ENCODE data around the gene CSF3R. TPM values are rescaled to one million over a fixed set of nuclear protein-coding genes. Genes with fewer than 3 reads are reported as not detected.

Gene CSF3R
- total and polyA plus RNA-seq, 9 of the 15 experiments (the other 6 are each of a cell fraction or from before 2014, with no cell fraction given), result 0.21 to 0.86 (median 0.40) TPM; not detected in 1

GRCh38 chr1:36463803-36464604 is 18.7 kb downstream of the CSF3R start, which contains the start of gene MRPS15 (continued):
- no peak for TF ChIP-seq HSF4 (CRISPR knock-in tag; IDR thresholded peaks at IDR 0.05; ENCODE audit: borderline replicate concordance)
- no peak for TF ChIP-seq ZNF764 (CRISPR knock-in tag; IDR thresholded peaks at IDR 0.05; ENCODE audit: low read depth)
- TF ChIP-seq ARHGAP35 (IDR thresholded peaks at IDR 0.05; ENCODE audit: partially characterized antibody), result peak; percentile 82
- TF ChIP-seq MTA1 (IDR thresholded peaks at IDR 0.05; ENCODE audit: borderline replicate concordance), result peak; percentile 86
- TF ChIP-seq USF1 (CRISPR knock-in tag; IDR thresholded peaks at IDR 0.05), result peak; percentile 88
- no peak for TF ChIP-seq TFAM (CRISPR knock-in tag; conservative IDR thresholded peaks at IDR 0.05)
- TF ChIP-seq ZMIZ1 (IDR thresholded peaks at IDR 0.05; ENCODE audit: low read depth in 2 of 2, low read length in 2 of 2), result peak in 1 of 2 experiments; percentile 100; a peak in 2 of 4 replicates
- peak; percentile 93 for TF ChIP-seq NR2C2 (CRISPR knock-in tag; IDR thresholded peaks at IDR 0.05)
- peak; percentile 98 for TF ChIP-seq NR2C2 (tag; IDR thresholded peaks at IDR 0.05)
- TF ChIP-seq ATF6 (CRISPR knock-in tag; IDR thresholded peaks at IDR 0.05), result peak; percentile 95; the same call in 1 of the 2 replicates
- TF ChIP-seq ZNF512 (tag; IDR thresholded peaks at IDR 0.05), result no peak

Data from K562 (cell line).